Measurements from ENCODE around the gene NTNG2.
"Not testable (repeated sequence)": the region's sequence is repeated elsewhere in the genome, so short reads cannot be mapped to it uniquely, and the experiment has no call there.

NTNG2 gene

GRCh38 chr9:132125944-132126679, 35.7 kb upstream of the NTNG2 start:
- DNase-seq (ENCODE audit: insufficient read length, low spot score) (no peak), FAIRE-seq (no peak)
- no peak for TF ChIP-seq CTCF (IDR thresholded peaks at IDR 0.05; ENCODE audit: insufficient read depth, missing control alignments)

GRCh38 chr9:132126680-132127236, 35.1 kb upstream of the NTNG2 start:
- no peak for TF ChIP-seq CTCF (IDR thresholded peaks at IDR 0.05; ENCODE audit: insufficient read depth, missing control alignments)
- no peak for FAIRE-seq
- no peak for DNase-seq (ENCODE audit: insufficient read length, low spot score)

GRCh38 chr9:132127888-132128534, 33.8 kb upstream of the NTNG2 start:
- TF ChIP-seq CTCF (IDR thresholded peaks at IDR 0.05; ENCODE audit: insufficient read depth, missing control alignments) = no peak

GRCh38 chr9:132129535-132129934, 32.3 kb upstream of the NTNG2 start:
- TF ChIP-seq CTCF (IDR thresholded peaks at IDR 0.05; ENCODE audit: insufficient read depth, missing control alignments) = no peak
- FAIRE-seq (no peak), DNase-seq (ENCODE audit: insufficient read length, low spot score) (no peak)

More at GRCh38 chr9:132127888-132128534, 33.8 kb upstream of the NTNG2 start:
- FAIRE-seq = no peak
- no peak for DNase-seq (ENCODE audit: insufficient read length, low spot score)

GRCh38 chr9:132134085-132134484, 27.8 kb upstream of the NTNG2 start:
- FAIRE-seq = not testable (repeated sequence)

GRCh38 chr9:132135456-132135855, 26.4 kb upstream of the NTNG2 start:
- FAIRE-seq (no peak), DNase-seq (ENCODE audit: insufficient read length, low spot score) (no peak)
- no peak for TF ChIP-seq CTCF (IDR thresholded peaks at IDR 0.05; ENCODE audit: insufficient read depth, missing control alignments)

More at GRCh38 chr9:132134085-132134484, 27.8 kb upstream of the NTNG2 start:
- DNase-seq (ENCODE audit: insufficient read length, low spot score) = not testable (repeated sequence)

- DNase-seq (ENCODE audit: insufficient read length, low spot score) = no peak
- no peak for TF ChIP-seq CTCF (IDR thresholded peaks at IDR 0.05; ENCODE audit: insufficient read depth, missing control alignments)
- no peak for FAIRE-seq
Measured at GRCh38 chr9:132136151-132136780, 25.6 kb upstream of the NTNG2 start.
